Neural crest cell (in vitro differentiated cells): ENCODE results near the gene MYRF. TPM values are rescaled to one million over a fixed set of nuclear protein-coding genes. Genes with fewer than 3 reads are reported as not detected.

ENCODE experiments used
- DNase-seq: peaks from one replicate; pipeline ENCODE4 v3.0.0; 2021; ENCODE audit warnings: low read depth, mixed read lengths, low spot score
- H3K27ac Mint-ChIP-seq: one replicate; pipeline ENCODE4 v1.8.0; 2021; ENCODE audit warnings: mild to moderate bottlenecking, mixed read lengths; ENCODE audit not compliant: unreplicated experiment
- H3K27me3 Mint-ChIP-seq: 2 replicates; pipeline ENCODE4 v1.8.0; 2021; ENCODE audit warnings: low read depth, mild to moderate bottlenecking, mixed read lengths
- H3K36me3 Mint-ChIP-seq: 2 replicates; pipeline ENCODE4 v1.8.0; 2021; ENCODE audit warnings: low read depth, mild to moderate bottlenecking, mixed read lengths
- H3K4me1 Mint-ChIP-seq: 2 replicates; pipeline ENCODE4 v1.8.0; 2021; ENCODE audit warnings: mixed read lengths
- H3K4me3 Mint-ChIP-seq: one replicate; pipeline ENCODE4 v1.8.0; 2021; ENCODE audit warnings: mild to moderate bottlenecking, mixed read lengths
- H3K9me3 Mint-ChIP-seq: 2 replicates; pipeline ENCODE4 v1.8.0; 2021; ENCODE audit warnings: mixed read lengths
- CTCF ChIP-seq: fragments of 200-600 bp; sonication (generic); conservative IDR thresholded peaks from 2 replicates; pipeline ENCODE4 v1.5.0; 2021; ENCODE audit warnings: antibody characterized with exemption, mild to moderate bottlenecking
- total RNA-seq: library from RNA; stranded (reverse); gene quantifications from 2 replicates; pipeline ENCODE4 v1.2.1, GENCODE V29; 2021

MYRF gene
- total RNA-seq, 1 donor from 2014 or later: 3.5 TPM

GRCh38 chr11:61709110-61709509 lies 43.3 kb upstream of the MYRF start:
- Mint-ChIP-seq H3K4me1 (peaks cover 42% of the 10 kb centered on the region), H3K9me3 (no peaks in the 10 kb centered on the region), H3K27me3 (no peaks in the 10 kb centered on the region), H3K27ac (no peak overlapping the region), H3K4me3 (no peak overlapping the region), H3K36me3 (no peaks in the 10 kb centered on the region)
- TF ChIP-seq CTCF: no peak
- DNase-seq: no peak

DNA sequence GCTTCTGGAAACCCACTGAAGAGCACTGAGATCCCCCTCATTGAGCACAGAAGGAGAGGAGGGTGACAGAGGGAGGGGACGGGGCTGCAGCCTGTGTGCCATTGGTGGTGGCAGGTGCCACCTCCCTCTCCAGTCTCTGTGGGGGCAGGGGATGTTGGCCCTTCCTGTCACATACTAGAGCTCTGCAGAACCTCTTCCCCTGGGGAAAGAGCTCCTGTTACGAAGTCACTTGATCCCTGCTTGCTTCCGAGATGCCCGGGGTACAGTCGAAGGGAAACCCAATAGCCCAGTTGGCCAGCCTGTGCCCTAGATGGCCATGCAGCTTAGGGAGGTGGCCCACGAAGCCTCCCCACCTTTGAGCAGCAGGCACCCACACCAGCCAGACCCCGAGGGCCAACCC lies 42.9 kb upstream of the MYRF start:
- Mint-ChIP-seq H3K27me3 (no peaks in the 10 kb centered on the region), H3K4me3 (no peak overlapping the region), H3K9me3 (no peaks in the 10 kb centered on the region), H3K36me3 (no peaks in the 10 kb centered on the region), H3K4me1 (peaks cover 46% of the 10 kb centered on the region), H3K27ac (peak overlapping the region; percentile 87)
- DNase-seq: no peak
- no peak for TF ChIP-seq CTCF

- no peaks in the 10 kb centered on the region for H3K9me3 Mint-ChIP-seq
- H3K27ac Mint-ChIP-seq: no peak overlapping the region
Observed at GRCh38 chr11:61710019-61710418, 42.4 kb upstream of the MYRF start.

DNA sequence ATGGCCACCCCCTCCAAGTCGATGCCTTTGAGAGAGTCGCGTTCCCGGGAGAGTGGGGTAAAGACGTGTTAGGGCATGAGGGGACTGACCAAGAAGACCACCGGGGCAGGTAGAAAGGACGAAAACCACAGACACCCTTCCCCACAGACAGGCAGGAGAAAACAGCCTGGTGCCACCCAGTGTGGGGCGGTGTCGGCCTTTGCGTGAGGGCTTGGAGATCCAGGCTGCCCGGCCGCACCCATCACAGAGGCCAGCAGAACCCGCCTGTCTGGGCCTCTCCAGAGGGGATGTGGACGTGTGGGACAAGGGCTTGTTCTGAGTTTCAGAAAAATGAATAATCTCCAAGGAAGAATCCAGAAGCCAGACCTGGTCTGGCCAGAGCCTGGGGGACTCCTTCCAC lies 41.4 kb upstream of the MYRF start:
- no peak for TF ChIP-seq CTCF
- Mint-ChIP-seq H3K36me3 (no peaks in the 10 kb centered on the region), H3K27me3 (no peaks in the 10 kb centered on the region), H3K4me1 (peaks cover 55% of the 10 kb centered on the region), H3K9me3 (no peaks in the 10 kb centered on the region), H3K4me3 (no peak overlapping the region), H3K27ac (peak overlapping the region; percentile 96)
- no peak for DNase-seq

More at GRCh38 chr11:61710019-61710418, 42.4 kb upstream of the MYRF start:
- H3K4me1 Mint-ChIP-seq: peaks cover 51% of the 10 kb centered on the region
- no peak for DNase-seq
- no peaks in the 10 kb centered on the region for H3K36me3 Mint-ChIP-seq
- TF ChIP-seq CTCF: no peak
- no peaks in the 10 kb centered on the region for H3K27me3 Mint-ChIP-seq
- H3K4me3 Mint-ChIP-seq: no peak overlapping the region

- no peak for DNase-seq
- no peaks in the 10 kb centered on the region for H3K9me3 Mint-ChIP-seq
- TF ChIP-seq CTCF: no peak
- H3K4me1 Mint-ChIP-seq: peaks cover 57% of the 10 kb centered on the region
- no peak overlapping the region for H3K27ac Mint-ChIP-seq
- peak overlapping the region; percentile 44 for H3K4me3 Mint-ChIP-seq
- no peaks in the 10 kb centered on the region for H3K27me3 Mint-ChIP-seq
- H3K36me3 Mint-ChIP-seq: no peaks in the 10 kb centered on the region
Observed at GRCh38 chr11:61711498-61711897, 40.9 kb upstream of the MYRF start.

GRCh38 chr11:61712314-61712713 lies 40.1 kb upstream of the MYRF start:
- no peak for TF ChIP-seq CTCF
- Mint-ChIP-seq H3K4me1 (peaks cover 65% of the 10 kb centered on the region), H3K27me3 (no peaks in the 10 kb centered on the region), H3K36me3 (no peaks in the 10 kb centered on the region), H3K27ac (peak overlapping the region; percentile 67), H3K9me3 (no peaks in the 10 kb centered on the region), H3K4me3 (no peak overlapping the region)
- no peak for DNase-seq
